Left ventricle myocardium inferior (tissue), 1 donor: ENCODE results near the gene COMMD9. TPM values are rescaled to one million over a fixed set of nuclear protein-coding genes. Genes with fewer than 3 reads are reported as not detected.
A peak's percentile ranks its signal among the peaks of the same experiment; 100 is the strongest.

Experiments used
- DNase-seq: peaks from one replicate; pipeline ENCODE4 v3.0.0-alpha.2; 2020
- H3K27ac ChIP-seq: fragments of 200-600 bp; replicated peaks from 2 replicates; pipeline ENCODE4 v1.8.0; 2021
- H3K27me3 ChIP-seq: fragments of 200-600 bp; 2 replicates; pipeline ENCODE4 v1.8.0; 2021; ENCODE audit warnings: low read depth
- H3K36me3 ChIP-seq: fragments of 200-600 bp; 2 replicates; pipeline ENCODE4 v1.8.0; 2021
- H3K4me1 ChIP-seq: fragments of 200-600 bp; 2 replicates; pipeline ENCODE4 v1.8.0; 2021
- H3K4me3 ChIP-seq: fragments of 200-600 bp; 2 replicates; pipeline ENCODE4 v1.8.0; 2021; ENCODE audit warnings: mild to moderate bottlenecking, moderate library complexity
- H3K9me3 ChIP-seq: fragments of 200-600 bp; replicated peaks from 2 replicates; pipeline ENCODE4 v1.8.0; 2021
- CTCF ChIP-seq: fragments of 200-600 bp; IDR thresholded peaks from 2 replicates; pipeline ENCODE4 v1.8.0; 2021; ENCODE audit warnings: antibody characterized with exemption, mild to moderate bottlenecking, borderline replicate concordance
- intact Hi-C: fragments of 100-400 bp; cut with micrococcal nuclease; formaldehyde crosslinking; loops from one replicate; pipeline ENCODE4 v1.11.0; 2022
- total RNA-seq: library from RNA; stranded (reverse); fragmentation: NEBNext Ultra II Directional; extraction: Animal tissue kit (Norgen Biotek cat#: 25700); gene quantifications from one replicate; pipeline ENCODE4 v1.2.1, GENCODE V29; 2021
- donor health status: DM: no; HTN: yes; CAD: no; lungs with severe emphysema.

The COMMD9 gene
- total RNA-seq, 1 donor from 2014 or later, result 58.0 TPM

GRCh38 chr11:36264011-36264972 is 24.9 kb downstream of the COMMD9 start:
- intact Hi-C loops, result no loop called here
- Histone ChIP-seq H3K9me3 (no peaks in the 10 kb centered on the region), H3K4me1 (peaks cover under 1% of the 10 kb centered on the region), H3K27me3 (peaks cover 38% of the 10 kb centered on the region), H3K4me3 (no peak overlapping the region), H3K36me3 (no peaks in the 10 kb centered on the region), H3K27ac (no peak overlapping the region)
- no peak for DNase-seq
- TF ChIP-seq CTCF, result no peak

GRCh38 chr11:36261094-36261493 is 28.1 kb downstream of the COMMD9 start:
- no peak overlapping the region for H3K27ac ChIP-seq
- peaks cover 7% of the 10 kb centered on the region for H3K9me3 ChIP-seq
- peaks cover 5% of the 10 kb centered on the region for H3K36me3 ChIP-seq
- intact Hi-C loops, result no loop called here
- TF ChIP-seq CTCF, result no peak
- H3K27me3 ChIP-seq, result peaks cover 70% of the 10 kb centered on the region
- DNase-seq, result no peak
- no peak overlapping the region for H3K4me3 ChIP-seq
- H3K4me1 ChIP-seq, result peaks cover 9% of the 10 kb centered on the region

GRCh38 chr11:36258730-36259360 is 30.4 kb downstream of the COMMD9 start:
- DNase-seq, result peak; percentile 32
- Histone ChIP-seq H3K9me3 (peaks cover 11% of the 10 kb centered on the region), H3K27me3 (peaks cover 73% of the 10 kb centered on the region), H3K4me1 (peaks cover 9% of the 10 kb centered on the region), H3K36me3 (peaks cover 7% of the 10 kb centered on the region), H3K27ac (no peak overlapping the region), H3K4me3 (no peak overlapping the region)
- TF ChIP-seq CTCF, result peak; percentile 66
- intact Hi-C loops, result no loop called here

GRCh38 chr11:36257351-36257750 is 31.9 kb downstream of the COMMD9 start:
- H3K36me3 ChIP-seq, result peaks cover 7% of the 10 kb centered on the region
- peaks cover 61% of the 10 kb centered on the region for H3K27me3 ChIP-seq
- H3K27ac ChIP-seq, result no peak overlapping the region
- no peak for TF ChIP-seq CTCF
- peaks cover 11% of the 10 kb centered on the region for H3K9me3 ChIP-seq
- intact Hi-C loops, result no loop called here
- H3K4me3 ChIP-seq, result no peak overlapping the region
- H3K4me1 ChIP-seq, result peaks cover 9% of the 10 kb centered on the region
- no peak for DNase-seq

- no peak overlapping the region for H3K4me3 ChIP-seq
- H3K9me3 ChIP-seq, result peaks cover 17% of the 10 kb centered on the region
- TF ChIP-seq CTCF, result no peak
- H3K36me3 ChIP-seq, result peaks cover 7% of the 10 kb centered on the region
- intact Hi-C loops, result no loop called here
- H3K27ac ChIP-seq, result no peak overlapping the region
- H3K27me3 ChIP-seq, result peaks cover 38% of the 10 kb centered on the region
- peaks cover 9% of the 10 kb centered on the region for H3K4me1 ChIP-seq
- DNase-seq, result no peak
These were observed 34.5 kb downstream of the COMMD9 start for GRCh38 chr11:36254713-36255112.
